Ovary (tissue), 9 donors: ENCODE data around the gene TRNAU1AP. TPM values are rescaled to one million over a fixed set of nuclear protein-coding genes. Genes with fewer than 3 reads are reported as not detected.
"Not testable (repeated sequence)": the region's sequence is repeated elsewhere in the genome, so short reads cannot be mapped to it uniquely, and the experiment has no call there.

Source experiments
- DNase-seq, 5 donors: peaks; one replicate each; pipeline ENCODE4 v3.0.0-alpha.2; 2019 to 2020
- H3K27ac ChIP-seq, 2 donors: fragments of 200-600 bp; one replicate each; pipeline versions ENCODE4 v1.5.1 to v1.8.0; 2019 to 2022
- H3K27me3 ChIP-seq: fragments of 200-600 bp; one replicate; pipeline ENCODE4 v1.8.0; 2022
- H3K36me3 ChIP-seq: fragments of 200-600 bp; sonication (generic); one replicate; pipeline ENCODE4 v1.5.1; 2019
- H3K4me1 ChIP-seq: one replicate; pipeline ENCODE4 v1.8.1; 2013; ENCODE audit warnings: mild to moderate bottlenecking, moderate library complexity; ENCODE audit not compliant: insufficient read depth
- H3K4me3 ChIP-seq: fragments of 200-600 bp; sonication (generic); one replicate; pipeline ENCODE4 v1.5.1; 2017
- H3K9me3 ChIP-seq, 2 donors: fragments of 200-600 bp in 1 of 2; sonication (generic) in 1 of 2; one replicate each; pipeline versions ENCODE4 v1.5.1 to v1.8.1; 2013 to 2019; ENCODE audit warnings: mild to moderate bottlenecking in 1 of 2, moderate library complexity in 1 of 2
- EP300 ChIP-seq: sonication (generic); formaldehyde crosslinking; IDR thresholded peaks from one replicate; pipeline ENCODE4 v1.6.1; 2017; ENCODE audit warnings: antibody characterized with exemption
- POLR2A ChIP-seq: fragments of 450-650 bp; IDR thresholded peaks from one replicate; pipeline ENCODE4 v1.6.1; 2017; ENCODE audit warnings: antibody characterized with exemption, mild to moderate bottlenecking, moderate library complexity
- WGBS, 3 donors: extraction: QIAGEN DNeasy Blood & Tissue Kit in 1 of 3; methylation state at CpG; one replicate each; pipeline versions ENCODE4 v1.1.5 to v1.1.7; 2013 to 2017; 5-methylcytosine and 5-hydroxymethylcytosine counted together
- intact Hi-C, 4 donors: fragments of 100-400 bp; cut with DNase I; formaldehyde crosslinking; loops; one replicate each; pipeline versions ENCODE4 v1.11.0 to v1.15.1; 2022 to 2023
- polyA plus RNA-seq, 2 donors: library from polyadenylated mRNA; stranded (reverse); fragments of 200-250 nt in 1 of 2; fragments of 350-450 nt in 1 of 2; fragmentation: Illumina TruSeq in 1 of 2; extraction: RNeasy Lipid Tissue Mini Kit (QIAGEN cat#74804) in 1 of 2; gene quantifications; one replicate each; pipeline ENCODE4 v1.2.3, GENCODE V29; 2013 to 2014
- total RNA-seq, 7 donors: library from RNA; depleted of rRNA in 2 of 7; stranded (reverse); fragments of >200 nt in 2 of 7; fragmentation: NEBNext Ultra II Directional in 3 of 7; extraction: Animal tissue kit (Norgen Biotek cat#: 25700) in 3 of 7; gene quantifications; one replicate each; pipeline versions ENCODE4 v1.1.0 to v1.2.4, GENCODE V29; 2016 to 2023
- TF ChIP-seq, protein P1 (sequence below), 3 donors: fragments of 450-650 bp in 2 of 3; fragments of 200-600 bp in 1 of 3; IDR thresholded peaks; one replicate each; pipeline versions ENCODE4 v1.5.1 to v1.8.0; 2016 to 2022; ENCODE audit warnings: antibody characterized with exemption in 3 of 3, mild to moderate bottlenecking in 1 of 3
- donor health status: DM: no; HTN: no; CAD: no; lungs with moderate emphysema.
- donor health status: DM: no; HTN: no; CAD: no.
- donor health status: Bipolar disorder and iron deficiency.
- donor health status: DM: yes; HTN: yes; CAD: no.
- donor health status: DM: no; HTN: no; CAD: no.
- donor health status: DM: yes; HTN: yes; CAD: no.

Gene TRNAU1AP
- total and polyA plus RNA-seq, 9 donors: 18.8 to 37.6 (median 20.7) TPM

DNA sequence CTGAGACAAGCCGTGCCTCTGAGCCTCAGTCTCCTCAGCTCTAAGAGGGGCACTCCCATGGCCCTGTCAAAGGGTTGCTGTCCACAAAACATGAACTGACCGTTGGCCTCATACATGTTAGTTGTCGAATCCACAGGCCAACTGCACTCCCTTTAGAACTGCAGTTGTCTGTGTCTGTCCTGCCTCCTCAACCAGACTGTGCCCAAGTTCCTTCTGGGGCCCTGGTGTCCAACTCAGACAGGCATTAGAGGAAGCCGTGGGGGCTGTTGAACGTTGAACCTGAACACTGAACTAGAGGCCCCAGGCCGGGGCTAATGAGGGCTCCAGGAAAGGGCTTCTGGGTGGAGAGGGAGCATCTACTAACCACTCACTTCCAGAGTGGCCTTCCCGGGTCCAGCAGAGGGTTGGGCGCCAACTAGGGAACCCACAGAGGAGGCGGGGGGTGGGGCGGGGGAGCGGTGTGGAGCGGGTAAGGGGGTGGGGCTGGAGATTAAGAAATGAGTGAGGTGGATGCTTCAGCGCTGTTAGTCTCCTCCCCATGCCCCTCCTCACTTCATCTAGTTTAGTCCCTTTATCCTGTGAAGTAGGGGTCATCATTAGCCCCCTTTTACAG lies 38.9 kb downstream of the TRNAU1AP start, which contains the start of gene RAB42:
Gene RAB42, plus strand, starts transcription at position 558 of the 613 bp plus-strand sequence. CDS start 247 bp downstream, outside the sequence.
- Histone ChIP-seq H3K4me3 (peak within 1 kb of the TSS; percentile 38), H3K36me3 (no peaks in the 10 kb centered on the region), H3K9me3 (no peaks in the 10 kb centered on the region), H3K27ac (no peak within 1 kb of the TSS), H3K4me1 (peaks cover 2% of the 10 kb centered on the region), H3K27me3 (no peaks in the 10 kb centered on the region)
- TF ChIP-seq, protein P1, sequence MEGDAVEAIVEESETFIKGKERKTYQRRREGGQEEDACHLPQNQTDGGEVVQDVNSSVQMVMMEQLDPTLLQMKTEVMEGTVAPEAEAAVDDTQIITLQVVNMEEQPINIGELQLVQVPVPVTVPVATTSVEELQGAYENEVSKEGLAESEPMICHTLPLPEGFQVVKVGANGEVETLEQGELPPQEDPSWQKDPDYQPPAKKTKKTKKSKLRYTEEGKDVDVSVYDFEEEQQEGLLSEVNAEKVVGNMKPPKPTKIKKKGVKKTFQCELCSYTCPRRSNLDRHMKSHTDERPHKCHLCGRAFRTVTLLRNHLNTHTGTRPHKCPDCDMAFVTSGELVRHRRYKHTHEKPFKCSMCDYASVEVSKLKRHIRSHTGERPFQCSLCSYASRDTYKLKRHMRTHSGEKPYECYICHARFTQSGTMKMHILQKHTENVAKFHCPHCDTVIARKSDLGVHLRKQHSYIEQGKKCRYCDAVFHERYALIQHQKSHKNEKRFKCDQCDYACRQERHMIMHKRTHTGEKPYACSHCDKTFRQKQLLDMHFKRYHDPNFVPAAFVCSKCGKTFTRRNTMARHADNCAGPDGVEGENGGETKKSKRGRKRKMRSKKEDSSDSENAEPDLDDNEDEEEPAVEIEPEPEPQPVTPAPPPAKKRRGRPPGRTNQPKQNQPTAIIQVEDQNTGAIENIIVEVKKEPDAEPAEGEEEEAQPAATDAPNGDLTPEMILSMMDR (IDR thresholded peaks at IDR 0.05): no peak
- TF ChIP-seq POLR2A: no peak
- no peak for TF ChIP-seq EP300
- WGBS, 3 donors: 27 to 34% (median 32%) methylated on average over 10 to 13 of the region's 13 CpGs
- peak in 4 of 5 donors; percentile 27 to 56 (median 37) for DNase-seq
- intact Hi-C loops: loop anchor here in 1 of 4 donors (10.0 kb wide), 1 partner anchor 67 kb away; no protein-coding TSS in a partner anchor

GRCh38 chr1:28592321-28593071 lies 39.6 kb downstream of the TRNAU1AP start:
- intact Hi-C loops: loop anchor here in 1 of 4 donors (10.0 kb wide), 1 partner anchor 68 kb away; no protein-coding TSS in a partner anchor
- WGBS, 3 donors: 2 to 3% (median 3%) methylated on average over 53 to 81 of the region's 81 CpGs
- Histone ChIP-seq H3K9me3 (no peaks in the 10 kb centered on the region), H3K27ac (no peak overlapping the region), H3K27me3 (no peaks in the 10 kb centered on the region), H3K36me3 (no peaks in the 10 kb centered on the region), H3K4me1 (peaks cover 2% of the 10 kb centered on the region), H3K4me3 (peak overlapping the region; percentile 38)
- DNase-seq: no peak
- TF ChIP-seq POLR2A (no peak), EP300 (no peak)
- TF ChIP-seq, protein P1 (IDR thresholded peaks at IDR 0.05): no peak

GRCh38 chr1:28593988-28594356 lies 41.1 kb downstream of the TRNAU1AP start:
- intact Hi-C loops: loop anchor here in 2 of 4 donors (1.0 to 10.0 kb wide), 2 partner anchors 69 to 74 kb away; no protein-coding TSS in a partner anchor
- not testable (repeated sequence) for H3K4me3 ChIP-seq, H3K36me3 ChIP-seq, H3K4me1 ChIP-seq, H3K9me3 ChIP-seq, H3K27ac ChIP-seq, DNase-seq, H3K27me3 ChIP-seq
- 80 to 92% (median 83%) methylated on average over 3 of the region's 3 CpGs for WGBS, 3 donors

GRCh38 chr1:28594686-28595411 lies 42.0 kb downstream of the TRNAU1AP start:
- H3K27me3 ChIP-seq, H3K4me3 ChIP-seq, H3K27ac ChIP-seq, DNase-seq, H3K36me3 ChIP-seq, H3K4me1 ChIP-seq, H3K9me3 ChIP-seq: not testable (repeated sequence)
- intact Hi-C loops: loop anchor here in 3 of 4 donors (1.0 to 10.0 kb wide), 3 partner anchors 70 to 78 kb away; no protein-coding TSS in a partner anchor
- WGBS, 3 donors: 68 to 89% (median 86%) methylated on average over 7 of the region's 7 CpGs
